GM21737 (cell line): ENCODE results near the gene UNC5A.

Experiments used
- ATAC-seq: cut with Tn5 transposase; IDR thresholded peaks from one replicate; pipeline ENCODE4 v1.9.1; 2021; ENCODE audit warnings: mild to moderate bottlenecking, moderate library complexity; ENCODE audit not compliant: unreplicated experiment

The UNC5A gene

DNA sequence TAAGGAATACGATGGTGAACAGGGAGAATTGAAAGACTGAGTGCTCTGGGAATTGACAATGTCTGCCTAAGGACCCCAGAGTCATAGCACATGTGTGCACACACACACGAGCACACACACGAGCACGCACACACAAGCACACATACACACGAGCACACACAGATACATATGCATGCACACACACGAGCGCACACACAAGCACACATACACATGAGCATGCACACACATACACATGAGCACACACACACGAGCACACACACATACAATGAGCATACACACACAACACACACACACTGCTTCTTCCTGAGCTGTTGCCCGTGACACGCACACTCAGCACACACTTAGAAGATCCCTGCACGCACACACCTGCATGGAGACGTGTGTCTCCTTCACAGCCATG lies 10.9 kb upstream of the UNC5A start:
- ATAC-seq: no peak

DNA sequence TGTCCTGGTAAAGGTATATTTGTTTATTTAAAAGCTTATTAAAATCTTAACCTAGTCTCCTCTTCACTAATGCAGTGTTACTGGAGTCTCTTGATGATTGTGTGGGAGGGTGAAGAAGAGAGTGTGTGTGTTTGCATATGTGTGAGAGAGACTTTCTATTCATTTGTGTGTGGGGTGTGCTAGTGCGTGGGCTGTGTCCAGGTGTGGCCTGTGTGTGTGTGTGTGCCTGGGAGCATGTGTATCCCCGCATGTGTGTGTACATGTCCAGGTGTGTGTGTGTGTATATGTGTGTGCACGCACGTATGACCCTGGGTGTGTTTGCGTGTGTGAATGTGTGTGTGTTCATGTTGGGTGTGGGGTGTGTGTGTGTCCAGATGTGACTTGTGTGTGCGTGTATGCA lies 10.3 kb upstream of the UNC5A start:
- ATAC-seq: no peak

DNA sequence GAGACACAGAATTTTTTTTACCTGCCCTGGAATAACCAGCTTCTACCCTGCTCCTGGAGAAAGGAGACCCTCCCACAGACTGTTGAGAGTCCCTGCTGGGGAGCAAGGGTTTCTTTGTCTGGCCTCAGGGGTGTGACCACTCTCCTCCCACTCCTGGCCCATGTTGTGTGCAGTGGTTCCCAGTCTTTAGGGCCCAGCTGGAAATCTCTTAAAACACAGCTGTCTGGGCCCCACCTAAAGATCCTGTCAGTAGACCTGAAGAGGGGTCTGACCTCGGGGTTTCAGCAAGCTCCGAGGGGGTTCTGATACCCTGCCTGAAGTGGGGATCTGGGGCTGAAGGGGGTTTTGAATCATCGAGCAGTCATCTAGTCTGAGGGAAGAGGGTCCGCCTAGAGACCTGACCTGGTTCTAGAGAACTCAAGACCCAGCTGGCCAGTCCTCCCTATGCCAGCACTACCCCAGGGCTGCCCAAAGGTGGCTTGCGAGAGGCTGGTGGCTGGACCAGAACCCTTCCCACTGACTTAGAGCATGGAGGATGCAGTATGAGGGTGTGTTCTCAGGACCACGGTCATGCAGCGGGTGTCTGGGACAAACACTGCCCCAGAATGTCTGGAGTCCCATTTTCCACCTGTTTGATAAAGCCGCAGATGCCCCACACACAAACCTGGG lies 8.1 kb upstream of the UNC5A start:
- ATAC-seq: no peak

DNA sequence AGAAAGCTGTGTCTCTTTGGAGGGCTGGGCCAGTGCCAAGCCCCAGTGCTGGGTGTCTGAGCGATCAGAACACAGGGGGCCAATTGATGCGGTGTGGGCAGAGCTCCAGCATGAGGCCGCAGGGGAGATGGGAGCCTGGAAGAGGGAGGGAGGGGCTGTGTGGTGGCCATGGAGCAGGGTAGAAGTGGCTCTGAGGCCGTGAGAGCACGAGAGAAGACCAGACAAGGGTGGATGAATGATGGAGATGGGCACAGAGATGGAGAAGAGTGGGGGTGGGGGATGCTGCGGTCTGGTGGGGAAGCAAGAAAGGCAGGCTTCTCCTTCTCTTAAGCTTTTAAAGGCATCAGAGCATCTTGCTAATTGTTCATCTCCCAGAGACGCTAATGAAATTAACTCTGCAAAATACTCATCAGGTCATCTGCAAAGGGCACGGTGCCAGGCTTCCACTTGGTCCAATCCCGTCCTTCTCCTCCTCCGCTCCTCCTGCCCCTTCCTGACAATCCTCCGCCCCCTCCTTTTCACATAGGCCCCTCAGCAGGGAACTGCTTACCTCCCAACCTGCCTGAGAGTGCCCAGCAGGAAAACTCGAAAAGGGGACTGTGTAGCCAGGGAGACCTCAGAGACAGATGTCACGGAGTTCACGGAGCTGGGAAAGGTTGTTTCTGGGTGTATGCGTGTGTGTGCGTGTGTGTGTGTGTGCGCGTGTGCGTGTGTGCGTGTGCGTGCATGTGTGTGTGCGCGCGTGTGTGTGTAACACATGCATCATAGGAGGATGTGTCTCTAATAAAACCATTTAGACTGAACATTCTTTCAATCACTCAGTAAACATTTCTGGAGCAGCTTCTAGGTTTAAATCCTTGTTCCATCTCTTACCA lies 7.1 kb upstream of the UNC5A start:
- ATAC-seq: no peak

DNA sequence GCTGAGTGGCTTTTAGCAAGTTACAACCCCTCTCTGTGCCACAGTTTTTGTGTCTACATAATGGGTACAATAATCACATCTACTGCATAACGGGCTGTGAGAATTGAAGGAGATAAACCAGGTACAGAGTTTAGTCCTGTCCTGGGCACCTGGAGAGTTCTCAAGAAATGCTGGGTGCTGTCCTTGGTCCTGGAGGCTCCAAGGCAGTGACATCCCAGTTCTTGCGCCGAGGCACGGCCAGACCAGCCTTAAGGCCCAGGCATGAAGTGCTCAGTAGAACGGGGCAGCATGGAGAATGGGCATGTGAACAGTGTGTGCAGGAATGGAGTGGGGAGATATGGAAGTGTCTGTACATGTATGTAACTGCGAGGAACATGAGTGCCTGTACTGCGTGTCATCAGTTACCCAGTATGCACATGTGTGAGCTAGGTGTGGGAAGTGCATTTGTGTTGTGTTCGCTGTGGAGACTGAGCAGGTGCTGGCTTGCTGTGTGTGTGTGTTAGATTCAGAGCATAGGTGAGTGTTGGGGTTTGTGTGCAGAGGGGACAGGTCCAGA lies 6.3 kb upstream of the UNC5A start:
- no peak for ATAC-seq

DNA sequence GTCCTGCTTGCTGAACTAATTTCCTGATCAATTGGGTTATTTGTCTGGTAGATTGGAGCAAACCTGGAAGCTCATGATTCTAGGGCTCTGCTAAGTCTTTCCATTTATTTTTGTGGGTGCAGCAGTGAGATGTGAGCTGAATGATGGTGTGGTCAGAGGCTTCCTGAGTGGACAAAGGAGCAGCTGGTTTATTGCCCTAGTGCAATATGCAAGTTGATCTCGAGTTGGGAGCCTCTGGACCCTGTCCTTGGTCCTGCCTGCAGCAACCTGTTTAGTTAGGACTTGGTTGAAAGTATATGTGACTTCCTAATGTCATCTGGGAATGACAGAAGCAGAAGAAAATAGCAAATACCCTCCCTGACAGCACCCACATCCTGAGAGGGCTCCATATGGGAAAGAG lies 4.2 kb upstream of the UNC5A start:
- ATAC-seq: no peak

DNA sequence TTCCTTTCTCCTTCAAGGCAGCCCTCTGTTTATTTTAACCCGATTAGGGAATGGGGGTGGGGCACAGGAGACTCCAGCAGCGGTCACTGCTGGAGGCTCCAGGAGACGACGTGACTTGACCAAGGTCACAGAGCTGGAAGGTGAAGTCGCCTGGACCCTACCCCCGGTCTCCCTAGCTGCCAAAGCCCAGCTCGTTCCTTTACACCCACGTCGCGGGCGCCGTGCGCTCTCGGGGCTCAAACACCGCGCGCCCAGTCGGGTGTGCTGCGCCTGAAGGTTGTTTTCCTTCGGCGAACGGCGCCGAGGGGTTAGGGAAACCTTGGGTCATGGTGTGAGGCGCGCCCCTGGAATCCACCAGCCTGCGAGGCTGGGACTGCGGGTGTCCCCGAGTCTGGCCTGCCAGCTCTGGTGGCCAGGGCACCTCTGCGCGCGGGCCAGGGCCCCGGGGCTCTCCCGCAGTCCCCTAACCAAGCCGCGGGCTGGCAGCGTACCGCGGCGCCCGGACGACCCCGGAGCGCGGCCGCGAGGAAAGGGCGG lies 747 bp upstream of the UNC5A start:
- ATAC-seq: no peak

DNA sequence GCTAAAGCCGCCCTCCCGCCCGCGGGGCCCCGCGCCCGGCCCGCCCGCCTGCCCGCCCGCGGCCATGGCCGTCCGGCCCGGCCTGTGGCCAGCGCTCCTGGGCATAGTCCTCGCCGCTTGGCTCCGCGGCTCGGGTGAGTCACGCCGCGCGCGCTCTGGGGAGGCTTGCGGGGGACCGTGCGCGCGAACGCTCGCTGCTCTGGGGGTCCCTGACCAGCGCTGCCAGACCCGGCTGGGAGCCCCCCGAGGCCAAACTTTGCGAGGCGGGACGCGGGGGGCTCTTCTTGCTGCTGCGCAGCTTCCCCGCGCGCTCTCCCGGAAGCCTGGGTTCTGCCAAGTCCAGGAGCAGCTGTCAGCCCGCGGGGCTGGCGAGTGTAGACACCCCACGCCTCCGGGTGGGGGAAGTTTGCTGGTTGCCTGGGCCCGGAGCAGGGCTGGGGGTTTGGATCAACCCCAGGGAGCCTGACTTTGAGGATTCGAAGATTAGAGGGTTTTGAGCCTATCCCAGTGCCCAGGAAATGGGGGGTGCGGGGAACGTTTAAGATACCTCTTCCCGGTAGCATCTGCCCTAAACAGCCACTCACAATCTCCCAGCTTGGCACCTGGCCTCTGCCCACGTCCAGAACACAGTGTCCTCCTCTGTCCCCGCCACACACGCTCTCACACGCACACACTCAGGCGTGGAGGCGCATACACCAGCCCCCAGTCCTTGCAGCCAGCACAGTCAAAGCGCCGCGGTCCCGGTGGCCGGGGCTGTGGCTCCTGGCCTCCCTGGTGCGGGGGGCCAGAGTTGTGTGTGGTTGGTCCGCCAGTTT lies 535 bp downstream of the UNC5A start:
- no peak for ATAC-seq

DNA sequence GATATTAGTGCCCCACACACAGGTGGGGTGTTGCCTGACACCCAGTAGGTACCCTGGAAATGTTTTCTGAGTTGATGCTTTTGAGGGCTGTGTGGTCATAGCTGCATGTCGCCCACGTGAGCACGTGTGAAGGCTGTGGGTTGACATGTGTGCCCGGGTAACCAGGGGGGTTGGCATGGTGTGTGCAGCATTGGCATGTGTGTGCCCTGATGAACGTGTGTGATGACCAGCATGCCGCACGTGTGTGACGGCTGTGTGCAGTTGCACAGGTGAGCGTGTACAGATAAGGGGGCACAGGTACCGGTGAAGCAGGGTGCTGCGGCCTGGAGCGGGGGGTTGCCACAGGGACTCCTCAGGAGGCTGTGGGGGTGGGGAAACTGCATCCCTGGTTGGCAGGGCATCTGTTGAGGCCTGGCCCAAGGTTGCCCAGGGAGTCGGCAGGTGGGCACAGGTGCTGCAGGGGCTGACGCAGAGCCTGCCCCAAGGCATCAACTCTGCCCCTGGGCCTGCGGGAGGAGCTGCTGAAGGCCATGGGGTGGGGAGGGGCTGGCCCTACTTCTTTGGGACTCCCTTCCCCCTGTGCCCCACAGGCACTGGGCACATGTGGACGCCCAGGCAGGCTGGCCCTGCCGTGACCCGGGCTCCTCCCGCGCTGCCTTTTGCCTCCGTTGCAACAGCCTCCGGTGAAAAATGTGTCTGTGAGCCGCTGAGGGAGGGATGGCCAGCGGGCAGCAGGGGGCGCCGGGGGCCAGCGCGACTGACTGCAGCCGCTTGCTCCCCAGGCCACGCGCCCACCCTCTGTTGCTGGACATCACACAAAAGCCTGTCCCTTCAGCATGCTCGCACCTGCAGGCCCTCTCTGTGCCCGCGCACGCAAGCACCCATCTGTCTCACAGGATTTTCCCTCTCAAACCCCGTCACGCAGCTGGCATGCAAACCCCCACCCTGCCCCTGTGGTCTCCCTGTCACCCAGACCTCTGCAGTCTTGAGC lies 2.2 kb downstream of the UNC5A start:
- ATAC-seq: no peak

DNA sequence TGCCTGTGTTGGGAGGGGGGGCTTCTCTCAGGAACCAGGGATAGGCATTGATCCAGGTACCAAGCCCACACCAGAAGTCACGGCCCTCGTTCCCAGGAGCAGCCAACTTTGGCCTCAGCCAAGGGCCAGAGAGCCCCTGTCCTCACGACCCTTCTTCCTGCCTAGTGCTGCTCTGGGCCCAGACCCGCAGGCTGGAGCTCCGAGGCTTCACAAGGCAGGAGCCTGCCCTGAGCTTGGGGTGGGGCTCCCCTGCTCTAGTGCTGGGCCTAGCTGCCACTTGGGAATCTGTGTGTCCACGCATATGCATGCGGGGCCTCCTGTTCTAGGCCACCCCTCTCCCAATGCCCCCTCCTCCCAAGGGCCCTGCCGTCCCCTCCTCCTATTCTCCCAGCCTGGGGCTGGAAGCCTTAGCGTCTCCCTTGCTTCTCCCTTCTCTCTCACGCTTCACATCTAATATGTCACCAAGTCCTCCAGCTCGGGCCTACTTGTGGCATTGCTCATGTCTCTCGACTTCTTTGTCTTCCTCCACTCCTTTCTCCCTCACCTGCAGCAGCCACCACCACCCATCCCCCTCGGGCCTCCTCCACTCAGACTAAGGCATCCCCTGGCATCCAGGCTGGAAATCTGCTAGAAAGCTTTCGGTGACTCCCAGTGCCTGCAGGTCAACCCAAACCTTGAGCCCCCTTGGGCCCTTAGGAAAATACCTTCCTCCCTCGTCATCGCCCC lies 3.4 kb downstream of the UNC5A start:
- ATAC-seq: no peak

DNA sequence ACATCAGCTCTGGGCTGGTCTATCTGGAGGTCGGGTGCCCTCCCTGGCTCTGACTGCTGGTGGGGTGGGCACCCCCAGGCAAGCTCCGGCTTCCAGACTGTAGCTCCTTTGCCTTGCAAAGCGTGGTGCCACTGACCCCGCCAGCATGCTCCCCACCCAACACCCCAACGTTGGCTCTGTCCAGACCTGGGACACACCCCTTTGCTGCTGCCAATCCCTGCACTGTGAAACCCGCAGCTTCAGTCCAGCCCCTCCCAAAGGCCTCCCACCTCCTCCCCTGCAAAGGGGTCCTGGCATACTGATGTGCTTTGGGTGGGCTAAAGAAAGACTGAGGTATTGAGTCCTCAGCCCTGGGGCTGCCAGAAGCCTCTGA lies 3.9 kb downstream of the UNC5A start:
- ATAC-seq: no peak

DNA sequence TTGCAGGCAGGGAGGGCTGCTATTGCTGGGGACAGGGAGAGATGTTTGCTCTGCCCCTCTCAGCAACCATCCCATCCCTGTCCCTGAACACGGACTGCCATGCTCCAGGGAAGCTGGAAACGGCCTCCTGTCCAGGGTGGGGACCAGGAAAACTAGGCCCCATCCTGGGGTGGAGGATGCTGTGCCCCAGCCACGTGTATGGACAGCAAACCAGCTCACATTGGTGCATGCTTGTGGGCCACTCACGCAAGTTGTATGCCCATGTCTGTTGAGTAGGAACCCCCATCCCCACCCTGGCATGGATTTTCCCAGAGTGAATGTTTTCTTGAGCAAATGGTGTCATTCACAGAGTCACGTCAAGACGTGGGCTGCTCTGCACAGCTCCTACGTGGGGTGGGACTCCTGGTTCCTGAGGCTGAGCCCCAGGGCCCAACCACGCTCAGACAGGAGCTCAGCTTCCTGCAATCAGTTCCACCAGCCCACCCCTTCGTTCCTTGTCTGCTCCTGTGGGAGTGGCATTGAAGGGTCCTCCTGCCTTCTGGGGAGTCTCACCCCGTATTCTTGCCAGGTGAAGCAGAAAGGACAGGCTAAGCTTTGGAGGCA lies 4.6 kb downstream of the UNC5A start:
- no peak for ATAC-seq

DNA sequence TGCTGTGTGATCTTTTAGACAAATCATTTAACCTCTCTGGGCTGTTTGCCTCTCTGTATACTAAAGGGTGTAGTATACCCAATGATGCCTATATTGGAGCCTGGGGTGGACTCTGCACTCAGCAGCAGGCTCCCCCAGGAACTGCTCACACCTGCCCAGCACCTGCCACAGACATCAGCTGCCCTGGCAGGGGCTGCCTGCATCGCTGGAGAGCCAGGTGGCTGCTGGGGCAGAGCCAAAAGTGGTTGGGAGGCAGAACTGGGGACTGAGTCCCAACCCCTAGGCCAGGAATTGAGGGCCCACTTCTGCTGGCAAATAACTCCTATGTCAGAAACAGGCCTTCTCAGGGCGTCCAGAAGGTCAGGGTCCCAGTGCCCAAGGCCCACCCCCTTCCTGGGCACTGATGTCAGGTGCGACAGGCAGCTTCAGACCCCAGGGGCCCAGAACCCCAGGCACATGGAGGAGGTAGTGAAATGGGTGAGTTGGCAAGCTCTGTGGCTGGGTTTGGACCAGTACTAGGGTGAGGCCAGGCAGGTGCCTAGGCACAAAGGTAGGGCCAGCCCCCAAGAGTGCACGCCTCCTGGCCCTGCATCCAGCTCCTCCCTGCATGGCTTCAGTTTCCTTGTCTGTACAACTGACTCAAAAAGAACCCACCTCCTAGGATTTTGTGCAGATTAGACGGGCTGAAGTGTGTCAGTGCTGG lies 5.8 kb downstream of the UNC5A start:
- no peak for ATAC-seq

DNA sequence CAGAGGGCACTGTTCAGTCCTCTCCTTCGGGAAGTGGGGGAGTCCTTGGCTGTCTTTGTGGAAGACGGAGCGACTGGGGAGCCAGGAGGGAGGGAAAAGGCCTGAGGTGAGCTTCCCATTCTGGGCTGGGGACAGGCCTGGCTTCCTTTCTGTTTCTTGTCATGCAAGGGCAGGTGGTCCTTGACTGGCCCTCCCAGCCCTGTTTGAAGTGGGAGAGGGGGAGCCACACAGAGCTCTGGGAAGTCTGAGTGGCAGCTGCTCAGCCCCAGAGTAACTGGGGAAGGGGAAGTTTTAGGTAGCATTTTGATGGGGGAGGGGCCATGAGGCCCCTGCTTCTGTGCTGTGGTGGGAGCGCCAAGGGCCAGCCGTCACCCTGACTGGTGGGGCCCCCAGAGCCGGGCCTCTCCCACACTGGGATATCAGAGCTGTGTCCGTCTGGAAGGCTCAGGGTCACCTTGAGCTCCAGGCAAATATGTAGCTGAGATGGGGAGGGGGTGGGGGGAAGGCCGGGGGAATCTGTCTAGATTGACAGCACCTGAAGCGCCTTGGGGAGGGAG lies 6.5 kb downstream of the UNC5A start:
- ATAC-seq: no peak

DNA sequence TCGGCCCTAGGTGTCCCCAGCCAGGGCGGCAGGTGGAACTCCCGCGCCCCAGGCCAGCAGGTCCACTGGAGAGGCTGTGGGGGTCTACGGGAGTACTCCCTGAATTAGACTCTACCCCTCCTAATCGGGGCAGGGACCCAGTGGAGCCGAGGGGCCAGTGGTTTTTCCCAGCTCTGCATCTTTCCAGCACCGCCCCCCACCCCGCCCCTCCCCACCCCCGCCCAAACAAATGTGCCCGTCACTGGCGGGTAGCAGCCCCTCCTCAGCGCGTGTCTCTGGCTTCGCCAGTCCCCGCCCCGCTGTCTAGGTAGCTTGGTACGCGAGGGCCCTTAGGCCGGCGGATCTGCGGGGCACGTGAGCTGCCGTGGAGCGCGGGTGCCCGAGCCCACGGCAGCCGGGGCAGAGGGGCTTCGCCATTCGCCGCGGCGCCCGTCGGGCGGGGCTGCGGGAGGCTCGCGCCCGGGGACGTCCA lies 7.0 kb downstream of the UNC5A start:
- no peak for ATAC-seq

DNA sequence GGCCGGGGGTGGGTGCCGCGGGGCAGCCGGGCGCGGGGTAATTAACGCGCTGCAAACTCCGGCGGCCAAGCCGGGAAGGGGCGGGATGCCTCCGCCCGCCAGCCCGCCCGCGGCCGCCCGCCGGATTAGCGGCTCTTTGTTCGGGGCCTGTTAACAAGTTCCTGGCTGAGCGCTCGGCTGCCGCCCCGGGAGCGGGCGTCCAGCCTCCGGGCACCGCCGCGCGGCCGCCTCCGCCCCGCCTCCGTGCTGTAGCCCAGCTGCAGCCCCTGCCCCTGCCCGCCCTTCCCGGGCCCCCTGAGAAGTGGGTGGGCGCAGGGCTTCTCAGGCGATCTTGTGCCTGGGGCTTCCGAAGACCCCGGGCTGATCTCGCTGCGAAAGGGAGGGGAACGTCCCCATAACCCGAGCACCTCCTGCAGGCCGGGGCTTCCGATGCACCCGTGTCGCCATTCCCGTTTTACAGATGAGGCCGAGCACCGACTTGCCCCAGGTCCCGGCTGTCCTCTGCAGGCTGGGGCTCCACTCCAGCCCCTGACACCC lies 7.5 kb downstream of the UNC5A start:
- peak; percentile 23 for ATAC-seq

DNA sequence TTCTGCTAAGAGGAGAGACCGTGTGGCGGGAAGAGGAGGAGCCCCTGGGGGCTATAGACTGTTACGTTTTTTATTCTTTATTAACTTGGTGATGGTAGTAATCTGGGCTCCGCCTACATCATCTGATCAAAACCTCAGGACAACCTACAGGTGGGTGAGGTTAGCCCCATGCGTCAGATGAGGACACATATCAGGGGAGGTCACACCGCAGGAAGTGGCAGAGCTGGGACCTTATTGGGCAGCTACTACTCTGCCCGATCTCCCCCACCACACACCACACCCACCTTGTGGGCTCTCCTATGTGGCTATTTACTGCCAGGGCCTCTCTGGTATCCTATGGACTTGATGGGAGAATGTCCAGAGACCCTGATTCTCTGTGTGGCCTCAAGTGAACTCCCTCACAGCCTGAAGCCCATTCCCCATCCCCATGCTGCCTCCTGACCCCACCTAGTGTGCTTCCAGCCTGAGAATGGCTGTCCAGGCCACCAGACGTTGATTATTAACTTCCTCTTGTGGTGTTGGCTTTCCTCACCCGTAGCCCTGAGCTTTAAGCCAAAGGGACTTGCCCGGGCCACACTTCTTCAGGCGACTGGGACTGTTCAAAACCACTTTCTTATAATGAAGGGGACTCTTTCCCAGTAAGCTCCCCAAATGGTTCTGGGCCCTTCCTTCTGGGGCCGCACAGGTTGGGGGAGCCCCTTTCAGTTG lies 8.2 kb downstream of the UNC5A start:
- peak; percentile 55 for ATAC-seq
